Measurements from ENCODE around the gene SPATA31E1.

- TF ChIP-seq, protein P1, sequence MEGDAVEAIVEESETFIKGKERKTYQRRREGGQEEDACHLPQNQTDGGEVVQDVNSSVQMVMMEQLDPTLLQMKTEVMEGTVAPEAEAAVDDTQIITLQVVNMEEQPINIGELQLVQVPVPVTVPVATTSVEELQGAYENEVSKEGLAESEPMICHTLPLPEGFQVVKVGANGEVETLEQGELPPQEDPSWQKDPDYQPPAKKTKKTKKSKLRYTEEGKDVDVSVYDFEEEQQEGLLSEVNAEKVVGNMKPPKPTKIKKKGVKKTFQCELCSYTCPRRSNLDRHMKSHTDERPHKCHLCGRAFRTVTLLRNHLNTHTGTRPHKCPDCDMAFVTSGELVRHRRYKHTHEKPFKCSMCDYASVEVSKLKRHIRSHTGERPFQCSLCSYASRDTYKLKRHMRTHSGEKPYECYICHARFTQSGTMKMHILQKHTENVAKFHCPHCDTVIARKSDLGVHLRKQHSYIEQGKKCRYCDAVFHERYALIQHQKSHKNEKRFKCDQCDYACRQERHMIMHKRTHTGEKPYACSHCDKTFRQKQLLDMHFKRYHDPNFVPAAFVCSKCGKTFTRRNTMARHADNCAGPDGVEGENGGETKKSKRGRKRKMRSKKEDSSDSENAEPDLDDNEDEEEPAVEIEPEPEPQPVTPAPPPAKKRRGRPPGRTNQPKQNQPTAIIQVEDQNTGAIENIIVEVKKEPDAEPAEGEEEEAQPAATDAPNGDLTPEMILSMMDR (IDR thresholded peaks at IDR 0.05), result no peak
- no peak for TF ChIP-seq POLR2A (IDR thresholded peaks at IDR 0.05)
Observed at GRCh38 chr9:87882627-87883026, at the start of gene SPATA31E1.
